HepG2 (cell line): ENCODE results near the gene AQP11. TPM values are rescaled to one million over a fixed set of nuclear protein-coding genes. Genes with fewer than 3 reads are reported as not detected.

Experiments used
- ASH2L ChIP-seq: fragments of 300-600, 200-600 bp; sonication (generic); IDR thresholded peaks from 2 replicates; pipeline ENCODE4 v1.7.0; 2017; ENCODE audit warnings: low read depth, mild to moderate bottlenecking, moderate library complexity, mixed read lengths, low read length; ENCODE audit not compliant: insufficient read length
- EHMT2 ChIP-seq: fragments of 200-600 bp; sonication (generic); IDR thresholded peaks from 2 replicates; pipeline ENCODE4 v1.7.0; 2017; ENCODE audit warnings: antibody characterized with exemption, low read depth, low read length, borderline replicate concordance
- FOSL1 ChIP-seq: sonication (generic); formaldehyde crosslinking; IDR thresholded peaks from 2 replicates; pipeline ENCODE4 v1.9.0; 2021; ENCODE audit warnings: missing genetic modification reagents, borderline replicate concordance
- GATAD2A ChIP-seq: IDR thresholded peaks from 2 replicates; pipeline ENCODE4 v1.6.1; 2016
- REXO4 ChIP-seq: sonication (generic); formaldehyde crosslinking; IDR thresholded peaks from 2 replicates; pipeline ENCODE4 v1.8.0; 2022; ENCODE audit warnings: missing genetic modification reagents, mild to moderate bottlenecking, borderline replicate concordance
- SMAD3 ChIP-seq: sonication (generic); formaldehyde crosslinking; IDR thresholded peaks from 2 replicates; pipeline ENCODE4 v1.4.0; 2020; ENCODE audit warnings: missing genetic modification reagents
- ZNF563 ChIP-seq: sonication (generic); formaldehyde crosslinking; IDR thresholded peaks from 2 replicates; pipeline ENCODE4 v1.8.0; 2022; ENCODE audit warnings: mild to moderate bottlenecking, moderate library complexity, missing genetic modification reagents
- ZNF816 ChIP-seq: sonication (generic); formaldehyde crosslinking; IDR thresholded peaks from 2 replicates; pipeline ENCODE4 v1.8.0; 2022; ENCODE audit warnings: missing genetic modification reagents, mild to moderate bottlenecking, borderline replicate concordance
- ZNF83 ChIP-seq: sonication (generic); formaldehyde crosslinking; IDR thresholded peaks from 2 replicates; pipeline ENCODE4 v1.4.0; 2020; ENCODE audit warnings: missing genetic modification reagents, mild to moderate bottlenecking, borderline replicate concordance
- ZSCAN22 ChIP-seq: sonication (generic); formaldehyde crosslinking; IDR thresholded peaks from 2 replicates; pipeline ENCODE4 v1.4.0; 2020; ENCODE audit warnings: mild to moderate bottlenecking, missing genetic modification reagents
- polyA plus RNA-seq, 8 experiments: library from polyadenylated mRNA; depleted of rRNA in 3 of 8; stranded (reverse) in 7 of 8; unstranded in 1 of 8; fragments of >200 nt; fragmentation: Illumina TruSeq in 4 of 8; extraction: Trizol in 4 of 8; gene quantifications; 2 replicates each; pipeline versions ENCODE4 v1.2.1 to v1.2.3, GENCODE V29; 2011 to 2016; ENCODE audit warnings: low read depth in 4 of 8, missing spikeins in 1 of 8, mixed read lengths in 1 of 8; ENCODE audit not compliant: insufficient read depth in 1 of 8
- total RNA-seq, 5 experiments: library from RNA; depleted of rRNA; stranded (reverse); fragments of >200 nt; fragmentation: Illumina TruSeq; extraction: Trizol; gene quantifications; 2 replicates each; pipeline ENCODE4 v1.2.3, GENCODE V29; 2016; ENCODE audit warnings: low read depth in 1 of 5
- TF ChIP-seq, protein P1 (sequence below): sonication (generic); formaldehyde crosslinking; conservative IDR thresholded peaks from 2 replicates; pipeline ENCODE4 v1.4.0; 2020; ENCODE audit warnings: missing genetic modification reagents
- TF ChIP-seq, protein P2 (sequence below): sonication (generic); formaldehyde crosslinking; IDR thresholded peaks from 2 replicates; pipeline ENCODE4 v1.4.0; 2020; ENCODE audit warnings: missing genetic modification reagents
- TF ChIP-seq, protein P3 (sequence below): sonication (generic); formaldehyde crosslinking; IDR thresholded peaks from 2 replicates; pipeline ENCODE4; 2020; ENCODE audit warnings: missing genetic modification reagents, mild to moderate bottlenecking, borderline replicate concordance
- TF ChIP-seq, protein P4 (sequence below): sonication (generic); formaldehyde crosslinking; IDR thresholded peaks from 2 replicates; pipeline ENCODE4 v1.4.0; 2020; ENCODE audit warnings: missing genetic modification reagents
- TF ChIP-seq, protein P5 (sequence below): sonication (generic); formaldehyde crosslinking; IDR thresholded peaks from 2 replicates; pipeline ENCODE4 v1.9.0; 2021; ENCODE audit warnings: missing genetic modification reagents, borderline replicate concordance
- TF ChIP-seq, protein P6 (sequence below): conservative IDR thresholded peaks from 2 replicates; pipeline ENCODE4 v1.6.1; 2018; ENCODE audit warnings: missing genetic modification reagents

The AQP11 gene
- total and polyA plus RNA-seq, 2 of the 13 experiments (the other 11 are each of a cell fraction or from before 2014, with no cell fraction given), result 10.4 to 15.3 TPM

DNA sequence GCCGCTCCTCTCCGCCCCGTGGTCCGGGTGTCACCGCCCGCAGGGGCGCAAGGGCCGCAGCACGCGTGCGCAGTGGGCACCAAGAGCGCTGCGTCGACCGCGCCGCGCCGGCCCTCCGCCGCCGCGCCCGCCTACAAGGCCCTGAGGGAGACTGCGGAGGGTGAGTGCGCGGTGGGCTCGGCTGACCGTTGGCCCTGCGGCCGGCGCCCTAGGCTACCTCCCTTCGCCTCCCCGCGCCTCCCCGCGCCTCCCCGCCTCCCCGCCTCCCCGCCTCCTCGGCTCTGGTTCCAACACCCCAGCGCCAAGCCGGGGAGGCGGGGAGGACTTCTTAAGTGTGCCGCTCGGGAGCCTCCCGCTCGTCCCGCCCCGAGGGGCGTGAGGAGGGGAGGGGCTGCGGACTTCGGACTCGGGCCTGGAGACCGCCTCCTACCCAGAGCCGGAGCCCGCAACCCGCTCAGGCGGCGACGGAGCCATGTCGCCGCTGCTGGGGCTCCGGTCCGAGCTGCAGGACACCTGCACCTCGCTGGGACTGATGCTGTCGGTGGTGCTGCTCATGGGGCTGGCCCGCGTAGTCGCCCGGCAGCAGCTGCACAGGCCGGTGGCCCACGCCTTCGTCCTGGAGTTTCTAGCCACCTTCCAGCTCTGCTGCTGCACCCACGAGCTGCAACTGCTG is at the start of gene AQP11 (continued):
- TF ChIP-seq ZNF563 (CRISPR knock-in tag) (peak; percentile 79), EHMT2 (no peak), ZSCAN22 (0 out of 2 replicates have a peak, but pooled peaks have one; percentile 28), ZNF816 (CRISPR knock-in tag) (peak; percentile 51; the same call in 1 of the 2 replicates), ZNF83 (CRISPR knock-in tag) (no peak), FOSL1 (CRISPR knock-in tag) (no peak), GATAD2A (CRISPR knock-in tag) (peak; percentile 65), SMAD3 (CRISPR knock-in tag) (peak; percentile 71), ASH2L (no peak), REXO4 (CRISPR knock-in tag) (no peak)
- TF ChIP-seq, protein P1, sequence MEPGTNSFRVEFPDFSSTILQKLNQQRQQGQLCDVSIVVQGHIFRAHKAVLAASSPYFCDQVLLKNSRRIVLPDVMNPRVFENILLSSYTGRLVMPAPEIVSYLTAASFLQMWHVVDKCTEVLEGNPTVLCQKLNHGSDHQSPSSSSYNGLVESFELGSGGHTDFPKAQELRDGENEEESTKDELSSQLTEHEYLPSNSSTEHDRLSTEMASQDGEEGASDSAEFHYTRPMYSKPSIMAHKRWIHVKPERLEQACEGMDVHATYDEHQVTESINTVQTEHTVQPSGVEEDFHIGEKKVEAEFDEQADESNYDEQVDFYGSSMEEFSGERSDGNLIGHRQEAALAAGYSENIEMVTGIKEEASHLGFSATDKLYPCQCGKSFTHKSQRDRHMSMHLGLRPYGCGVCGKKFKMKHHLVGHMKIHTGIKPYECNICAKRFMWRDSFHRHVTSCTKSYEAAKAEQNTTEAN (CRISPR knock-in tag), result peak; percentile 78
- TF ChIP-seq, protein P2, sequence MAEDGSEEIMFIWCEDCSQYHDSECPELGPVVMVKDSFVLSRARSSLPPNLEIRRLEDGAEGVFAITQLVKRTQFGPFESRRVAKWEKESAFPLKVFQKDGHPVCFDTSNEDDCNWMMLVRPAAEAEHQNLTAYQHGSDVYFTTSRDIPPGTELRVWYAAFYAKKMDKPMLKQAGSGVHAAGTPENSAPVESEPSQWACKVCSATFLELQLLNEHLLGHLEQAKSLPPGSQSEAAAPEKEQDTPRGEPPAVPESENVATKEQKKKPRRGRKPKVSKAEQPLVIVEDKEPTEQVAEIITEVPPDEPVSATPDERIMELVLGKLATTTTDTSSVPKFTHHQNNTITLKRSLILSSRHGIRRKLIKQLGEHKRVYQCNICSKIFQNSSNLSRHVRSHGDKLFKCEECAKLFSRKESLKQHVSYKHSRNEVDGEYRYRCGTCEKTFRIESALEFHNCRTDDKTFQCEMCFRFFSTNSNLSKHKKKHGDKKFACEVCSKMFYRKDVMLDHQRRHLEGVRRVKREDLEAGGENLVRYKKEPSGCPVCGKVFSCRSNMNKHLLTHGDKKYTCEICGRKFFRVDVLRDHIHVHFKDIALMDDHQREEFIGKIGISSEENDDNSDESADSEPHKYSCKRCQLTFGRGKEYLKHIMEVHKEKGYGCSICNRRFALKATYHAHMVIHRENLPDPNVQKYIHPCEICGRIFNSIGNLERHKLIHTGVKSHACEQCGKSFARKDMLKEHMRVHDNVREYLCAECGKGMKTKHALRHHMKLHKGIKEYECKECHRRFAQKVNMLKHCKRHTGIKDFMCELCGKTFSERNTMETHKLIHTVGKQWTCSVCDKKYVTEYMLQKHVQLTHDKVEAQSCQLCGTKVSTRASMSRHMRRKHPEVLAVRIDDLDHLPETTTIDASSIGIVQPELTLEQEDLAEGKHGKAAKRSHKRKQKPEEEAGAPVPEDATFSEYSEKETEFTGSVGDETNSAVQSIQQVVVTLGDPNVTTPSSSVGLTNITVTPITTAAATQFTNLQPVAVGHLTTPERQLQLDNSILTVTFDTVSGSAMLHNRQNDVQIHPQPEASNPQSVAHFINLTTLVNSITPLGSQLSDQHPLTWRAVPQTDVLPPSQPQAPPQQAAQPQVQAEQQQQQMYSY, result peak; percentile 67; the same call in 1 of the 2 replicates
- TF ChIP-seq, protein P3, sequence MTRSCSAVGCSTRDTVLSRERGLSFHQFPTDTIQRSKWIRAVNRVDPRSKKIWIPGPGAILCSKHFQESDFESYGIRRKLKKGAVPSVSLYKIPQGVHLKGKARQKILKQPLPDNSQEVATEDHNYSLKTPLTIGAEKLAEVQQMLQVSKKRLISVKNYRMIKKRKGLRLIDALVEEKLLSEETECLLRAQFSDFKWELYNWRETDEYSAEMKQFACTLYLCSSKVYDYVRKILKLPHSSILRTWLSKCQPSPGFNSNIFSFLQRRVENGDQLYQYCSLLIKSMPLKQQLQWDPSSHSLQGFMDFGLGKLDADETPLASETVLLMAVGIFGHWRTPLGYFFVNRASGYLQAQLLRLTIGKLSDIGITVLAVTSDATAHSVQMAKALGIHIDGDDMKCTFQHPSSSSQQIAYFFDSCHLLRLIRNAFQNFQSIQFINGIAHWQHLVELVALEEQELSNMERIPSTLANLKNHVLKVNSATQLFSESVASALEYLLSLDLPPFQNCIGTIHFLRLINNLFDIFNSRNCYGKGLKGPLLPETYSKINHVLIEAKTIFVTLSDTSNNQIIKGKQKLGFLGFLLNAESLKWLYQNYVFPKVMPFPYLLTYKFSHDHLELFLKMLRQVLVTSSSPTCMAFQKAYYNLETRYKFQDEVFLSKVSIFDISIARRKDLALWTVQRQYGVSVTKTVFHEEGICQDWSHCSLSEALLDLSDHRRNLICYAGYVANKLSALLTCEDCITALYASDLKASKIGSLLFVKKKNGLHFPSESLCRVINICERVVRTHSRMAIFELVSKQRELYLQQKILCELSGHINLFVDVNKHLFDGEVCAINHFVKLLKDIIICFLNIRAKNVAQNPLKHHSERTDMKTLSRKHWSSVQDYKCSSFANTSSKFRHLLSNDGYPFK, result no peak
- TF ChIP-seq, protein P4, sequence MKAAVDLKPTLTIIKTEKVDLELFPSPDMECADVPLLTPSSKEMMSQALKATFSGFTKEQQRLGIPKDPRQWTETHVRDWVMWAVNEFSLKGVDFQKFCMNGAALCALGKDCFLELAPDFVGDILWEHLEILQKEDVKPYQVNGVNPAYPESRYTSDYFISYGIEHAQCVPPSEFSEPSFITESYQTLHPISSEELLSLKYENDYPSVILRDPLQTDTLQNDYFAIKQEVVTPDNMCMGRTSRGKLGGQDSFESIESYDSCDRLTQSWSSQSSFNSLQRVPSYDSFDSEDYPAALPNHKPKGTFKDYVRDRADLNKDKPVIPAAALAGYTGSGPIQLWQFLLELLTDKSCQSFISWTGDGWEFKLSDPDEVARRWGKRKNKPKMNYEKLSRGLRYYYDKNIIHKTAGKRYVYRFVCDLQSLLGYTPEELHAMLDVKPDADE (CRISPR knock-in tag), result no peak; the same call in 1 of the 2 replicates
- TF ChIP-seq, protein P5, sequence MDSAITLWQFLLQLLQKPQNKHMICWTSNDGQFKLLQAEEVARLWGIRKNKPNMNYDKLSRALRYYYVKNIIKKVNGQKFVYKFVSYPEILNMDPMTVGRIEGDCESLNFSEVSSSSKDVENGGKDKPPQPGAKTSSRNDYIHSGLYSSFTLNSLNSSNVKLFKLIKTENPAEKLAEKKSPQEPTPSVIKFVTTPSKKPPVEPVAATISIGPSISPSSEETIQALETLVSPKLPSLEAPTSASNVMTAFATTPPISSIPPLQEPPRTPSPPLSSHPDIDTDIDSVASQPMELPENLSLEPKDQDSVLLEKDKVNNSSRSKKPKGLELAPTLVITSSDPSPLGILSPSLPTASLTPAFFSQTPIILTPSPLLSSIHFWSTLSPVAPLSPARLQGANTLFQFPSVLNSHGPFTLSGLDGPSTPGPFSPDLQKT (CRISPR knock-in tag), result no peak
- TF ChIP-seq, protein P6, sequence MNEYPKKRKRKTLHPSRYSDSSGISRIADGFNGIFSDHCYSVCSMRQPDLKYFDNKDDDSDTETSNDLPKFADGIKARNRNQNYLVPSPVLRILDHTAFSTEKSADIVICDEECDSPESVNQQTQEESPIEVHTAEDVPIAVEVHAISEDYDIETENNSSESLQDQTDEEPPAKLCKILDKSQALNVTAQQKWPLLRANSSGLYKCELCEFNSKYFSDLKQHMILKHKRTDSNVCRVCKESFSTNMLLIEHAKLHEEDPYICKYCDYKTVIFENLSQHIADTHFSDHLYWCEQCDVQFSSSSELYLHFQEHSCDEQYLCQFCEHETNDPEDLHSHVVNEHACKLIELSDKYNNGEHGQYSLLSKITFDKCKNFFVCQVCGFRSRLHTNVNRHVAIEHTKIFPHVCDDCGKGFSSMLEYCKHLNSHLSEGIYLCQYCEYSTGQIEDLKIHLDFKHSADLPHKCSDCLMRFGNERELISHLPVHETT (CRISPR knock-in tag), result no peak
